Suppressor macrophage treated with lipopolysaccharide for 4 hours (primary cell): ENCODE measurements around the gene CYP3A5.
"Not testable (repeated sequence)": the region's sequence is repeated elsewhere in the genome, so short reads cannot be mapped to it uniquely, and the experiment has no call there.

Source experiments
- DNase-seq: peaks from one replicate; pipeline ENCODE4 v3.0.0-alpha.2; 2020

The CYP3A5 gene

GRCh38 chr7:99679400-99680191 is at the start of gene CYP3A5:
Gene CYP3A5, minus strand, starts transcription at chr7:99679996. Its CDS starts 100 bp downstream, at chr7:99679896.
- no peak for DNase-seq

GRCh38 chr7:99728615-99729014 is 48.8 kb upstream of the CYP3A5 start:
- DNase-seq, result no peak

- not testable (repeated sequence) for DNase-seq
These were observed 43.4 kb upstream of the CYP3A5 start for GRCh38 chr7:99723201-99723600.

- DNase-seq, result peak; percentile 37
These were observed 41.2 kb upstream of the CYP3A5 start for GRCh38 chr7:99720800-99721595.

- DNase-seq, result no peak
These were observed 40.4 kb upstream of the CYP3A5 start for GRCh38 chr7:99719996-99720769.

DNA sequence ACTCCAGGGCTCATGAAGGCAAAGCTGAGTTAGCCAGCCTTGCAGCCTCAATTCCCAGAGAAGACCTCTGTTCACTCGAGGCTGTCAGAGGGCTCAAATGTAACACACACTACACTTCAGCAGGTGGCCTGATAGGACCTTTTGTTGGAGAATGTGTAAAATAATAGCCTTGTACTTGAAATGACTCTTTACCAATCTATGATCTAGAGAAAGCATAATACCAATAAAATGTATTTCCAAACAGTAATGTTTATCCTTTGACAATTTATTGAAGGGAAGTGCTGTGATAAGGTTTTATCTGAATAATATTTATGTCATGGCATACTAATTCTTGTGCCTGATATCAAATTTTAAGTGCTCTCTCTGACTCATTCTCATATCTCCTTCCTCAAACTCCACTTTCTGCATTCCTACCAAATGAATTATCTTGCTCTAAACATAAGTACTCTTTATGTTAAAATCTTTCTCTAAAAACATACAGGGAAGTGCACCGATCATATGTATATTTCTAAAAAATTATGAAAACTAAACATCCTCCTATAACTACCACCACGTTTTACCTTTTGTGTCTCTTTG is 34.3 kb upstream of the CYP3A5 start:
- no peak for DNase-seq

GRCh38 chr7:99709838-99710578 is 30.2 kb upstream of the CYP3A5 start:
- no peak for DNase-seq

DNA sequence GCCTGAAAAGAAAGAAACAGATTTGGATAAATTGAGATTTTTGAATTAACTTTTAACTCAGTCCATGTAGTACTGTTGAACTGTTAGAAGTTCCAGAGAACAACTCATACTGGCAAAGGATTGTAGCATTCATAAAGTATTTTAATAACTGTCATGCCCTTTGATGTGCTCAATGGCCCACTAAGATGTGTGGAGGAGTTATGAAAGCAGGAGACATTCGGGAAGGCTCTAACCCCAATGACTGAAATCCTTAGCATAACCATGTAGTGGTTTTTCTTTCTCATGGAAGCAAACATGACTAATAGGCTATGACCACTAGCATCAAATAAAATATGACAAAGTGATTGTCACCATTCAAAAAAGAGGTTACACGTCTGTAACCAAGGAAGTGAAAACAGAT is 29.5 kb upstream of the CYP3A5 start:
- DNase-seq, result no peak

- DNase-seq, result no peak
These were observed 27.3 kb upstream of the CYP3A5 start for GRCh38 chr7:99707096-99707495.

DNA sequence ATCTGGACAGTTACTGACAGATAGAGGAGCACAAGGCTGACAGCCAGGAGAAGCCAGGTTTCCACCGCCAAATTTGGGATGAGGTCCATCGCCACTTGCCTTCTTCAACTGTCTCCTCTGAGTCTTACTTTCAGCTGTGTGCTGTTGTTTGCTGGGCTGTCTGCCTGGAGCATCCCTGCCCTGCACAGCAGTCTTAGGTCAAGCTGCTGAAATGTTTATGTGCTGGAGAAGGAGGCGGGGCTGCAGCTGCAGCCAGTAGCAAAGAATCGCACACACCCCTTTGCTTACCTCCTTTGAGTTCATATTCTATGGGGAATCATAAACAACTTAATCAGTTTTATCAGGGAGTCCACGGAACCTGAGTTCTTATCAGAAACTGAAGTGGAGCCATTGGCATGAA is 20.1 kb upstream of the CYP3A5 start:
- DNase-seq, result no peak

DNA sequence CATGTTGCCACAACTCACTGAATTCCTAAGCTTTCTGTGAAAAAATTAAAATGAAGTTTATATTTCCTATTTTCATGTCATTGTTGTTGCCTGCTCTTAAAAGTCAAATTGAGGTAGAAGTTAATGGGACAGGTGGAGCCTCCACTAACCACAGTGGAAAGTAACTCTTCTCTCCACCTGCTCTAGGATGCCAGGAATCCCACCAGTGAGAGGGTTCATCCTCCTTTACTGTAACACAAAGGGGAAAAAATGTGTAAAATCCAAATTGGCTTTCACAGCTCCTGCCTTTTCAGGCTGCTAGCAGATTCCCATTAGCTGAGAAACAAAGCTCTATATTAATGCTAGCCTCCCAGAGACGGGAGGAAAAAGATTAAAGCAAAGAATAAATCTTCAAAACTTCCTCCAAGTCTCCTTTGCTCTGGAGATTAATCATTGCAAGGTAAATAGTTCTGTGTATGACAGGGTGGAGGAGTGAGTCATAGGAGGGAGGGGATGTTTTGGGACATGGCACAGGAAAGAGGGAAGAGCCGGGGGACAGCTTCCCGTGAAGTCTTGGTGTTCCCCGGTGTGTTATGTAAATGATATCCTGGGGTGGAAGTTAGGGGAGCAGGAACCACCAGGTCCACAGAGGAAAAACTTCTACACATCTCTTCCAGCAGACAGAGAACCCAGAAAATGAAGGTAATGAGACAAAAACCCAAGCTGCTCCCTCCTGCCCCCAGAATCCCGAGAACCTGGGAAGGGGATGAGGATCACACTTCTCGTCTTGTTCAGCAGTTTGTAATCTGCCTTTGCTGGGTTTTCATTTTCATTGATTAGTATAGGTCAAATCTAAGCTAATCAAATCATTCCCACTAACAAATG is 19.3 kb upstream of the CYP3A5 start:
- not testable (repeated sequence) for DNase-seq

DNA sequence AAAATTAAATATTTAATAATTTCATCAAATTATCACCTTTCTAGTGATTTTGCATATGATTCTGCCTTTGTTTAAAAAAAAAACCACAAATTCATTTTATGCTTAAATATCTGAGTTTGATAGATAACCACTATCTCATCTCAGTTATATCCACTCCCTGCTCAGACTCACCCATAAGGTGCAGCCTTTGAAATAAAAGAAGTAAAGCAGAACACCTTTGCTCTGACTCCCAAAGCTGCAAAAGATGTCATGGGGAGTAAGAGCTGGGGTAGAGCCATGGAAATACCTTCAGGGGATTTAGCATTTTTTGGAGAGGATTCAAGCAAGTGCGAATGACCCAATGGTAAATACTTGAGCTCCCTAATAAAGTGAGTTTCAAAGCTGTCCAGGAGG is 15.1 kb upstream of the CYP3A5 start:
- no peak for DNase-seq

- DNase-seq, result no peak
These were observed 14.6 kb upstream of the CYP3A5 start for GRCh38 chr7:99694201-99694911.

DNA sequence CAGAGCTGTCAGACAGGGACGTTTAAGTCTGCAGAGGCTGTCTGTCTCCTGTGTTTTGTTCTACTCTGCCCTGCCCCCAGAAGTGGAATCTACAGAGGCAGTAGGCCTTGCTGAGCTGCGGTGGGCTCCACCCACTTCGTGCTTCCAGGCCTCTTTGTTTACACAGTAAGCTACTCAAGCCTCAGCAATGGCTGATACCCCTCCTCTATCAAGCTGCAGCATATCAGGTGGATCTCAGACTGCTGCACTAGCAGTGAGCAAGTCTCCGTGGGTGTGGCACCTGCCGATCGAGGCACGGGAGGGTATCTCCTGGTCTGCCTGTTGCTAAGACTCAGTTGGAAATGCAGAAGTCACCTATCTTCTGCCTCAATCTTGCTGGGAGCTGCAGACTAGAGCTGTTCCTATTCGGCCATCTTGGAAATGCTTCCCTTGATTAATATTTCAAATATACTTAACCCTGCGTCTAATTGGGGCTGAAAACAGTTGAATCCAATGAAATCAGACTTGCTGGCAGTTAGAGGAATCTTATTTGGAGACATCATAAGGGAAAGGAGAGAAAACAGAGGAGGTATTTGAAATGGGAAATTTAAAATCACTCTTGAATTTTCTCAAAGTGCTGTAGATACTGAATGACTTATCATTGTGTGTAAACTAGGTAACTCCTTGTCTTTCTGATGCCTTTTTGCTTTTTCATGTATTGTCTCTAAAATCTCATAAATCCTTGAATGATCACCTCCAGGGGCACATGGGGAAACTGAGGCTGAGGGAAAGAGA is 13.8 kb upstream of the CYP3A5 start:
- DNase-seq, result no peak

GRCh38 chr7:99693100-99693426 is 13.3 kb upstream of the CYP3A5 start:
- DNase-seq, result no peak

DNA sequence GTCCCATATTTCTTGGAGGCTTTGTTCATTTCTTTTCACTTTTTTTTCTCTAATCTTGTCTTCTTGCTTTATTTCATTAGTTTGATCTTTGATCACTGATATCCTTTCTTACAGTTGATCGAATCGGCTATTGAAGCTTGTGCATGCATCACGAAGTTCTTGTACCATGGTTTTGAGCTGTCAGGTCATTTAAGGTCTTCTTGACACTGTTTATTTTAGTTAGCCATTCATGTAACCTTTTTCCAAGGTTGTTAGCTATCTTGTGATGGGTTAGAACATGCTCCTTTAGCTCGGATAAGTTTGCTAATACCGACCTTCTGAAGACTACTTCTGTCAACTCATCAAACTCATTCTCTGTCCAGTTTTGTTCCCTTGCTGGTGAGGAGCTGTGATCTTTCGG is 12.8 kb upstream of the CYP3A5 start:
- DNase-seq, result not testable (repeated sequence)

DNA sequence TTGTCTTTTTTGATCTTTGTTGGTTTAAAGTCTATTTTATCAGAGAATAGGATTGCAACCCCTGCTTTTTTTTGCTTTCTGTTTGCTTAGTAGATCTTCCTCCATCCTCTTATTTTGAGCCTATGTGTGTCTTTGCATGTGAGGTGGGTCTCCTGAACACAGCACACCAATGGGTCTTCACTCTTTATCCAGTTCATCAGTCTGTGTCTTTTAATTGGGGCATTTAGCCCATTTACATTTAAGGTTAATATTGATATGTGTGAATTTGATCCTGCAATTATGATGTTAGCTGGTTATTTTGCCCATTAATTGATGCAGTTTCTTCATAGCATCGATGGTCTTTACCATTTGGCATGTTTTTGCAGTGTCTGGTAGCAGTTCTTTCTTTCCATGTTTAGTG is 11.9 kb upstream of the CYP3A5 start:
- DNase-seq, result not testable (repeated sequence)

- DNase-seq, result not testable (repeated sequence)
These were observed 11.1 kb upstream of the CYP3A5 start for GRCh38 chr7:99690918-99691317.

GRCh38 chr7:99685871-99686608 is 6.2 kb upstream of the CYP3A5 start:
- DNase-seq, result not testable (repeated sequence)
